Calu3 (cell line): ENCODE results near the gene TPM1. TPM values are rescaled to one million over a fixed set of nuclear protein-coding genes. Genes with fewer than 3 reads are reported as not detected.

Experiments
- BruUV-seq: library from RNA; stranded (reverse); fragments of 400-500 nt; replicated peaks from 2 replicates; lab custom pipeline; 2021; lab: Mats Ljungman, UMichigan
- CTCF ChIA-PET: fragments of 300-600 bp; sonication (Branson Sonifier 250); formaldehyde crosslinking; loops from one replicate; lab custom pipeline; 2022; ENCODE audit warnings: antibody characterized with exemption; lab: Charles Lee
- DNase-seq: peaks from one replicate; pipeline ENCODE4 v3.0.0; 2022
- H3K27ac Mint-ChIP-seq: one replicate; pipeline ENCODE4 v1.8.0; 2022; ENCODE audit warnings: mixed read lengths; ENCODE audit not compliant: unreplicated experiment
- H3K27me3 Mint-ChIP-seq: one replicate; pipeline ENCODE4 v1.8.0; 2022; ENCODE audit warnings: mixed read lengths; ENCODE audit not compliant: unreplicated experiment
- H3K36me3 Mint-ChIP-seq: one replicate; pipeline ENCODE4 v1.8.0; 2022; ENCODE audit warnings: mild to moderate bottlenecking, moderate library complexity, mixed read lengths; ENCODE audit not compliant: insufficient read depth, unreplicated experiment
- H3K4me1 Mint-ChIP-seq: one replicate; pipeline ENCODE4 v1.8.0; 2022; ENCODE audit warnings: mild to moderate bottlenecking, low read depth, mixed read lengths; ENCODE audit not compliant: unreplicated experiment
- H3K4me3 Mint-ChIP-seq: one replicate; pipeline ENCODE4 v1.8.0; 2022; ENCODE audit warnings: mild to moderate bottlenecking, low read depth, moderate library complexity, mixed read lengths; ENCODE audit not compliant: unreplicated experiment
- H3K9me3 Mint-ChIP-seq: one replicate; pipeline ENCODE4 v1.8.0; 2022; ENCODE audit warnings: low read depth, mixed read lengths; ENCODE audit not compliant: unreplicated experiment
- CTCF ChIP-seq: fragments of 200-600 bp; IDR thresholded peaks from one replicate; pipeline ENCODE4 v1.8.0; 2022; ENCODE audit warnings: antibody characterized with exemption; ENCODE audit not compliant: unreplicated experiment
- intact Hi-C: fragments of 100-400 bp; cut with micrococcal nuclease; formaldehyde crosslinking; loops from one replicate; pipeline ENCODE4 v1.10.0; 2022; ENCODE audit not compliant: unreplicated experiment
- total RNA-seq: library from RNA; stranded (reverse); gene quantifications from 2 replicates; pipeline ENCODE4 v1.2.3, GENCODE V29; 2022

The TPM1 gene
- total RNA-seq, 1 experiment from 2014 or later = 1,158 TPM

- Mint-ChIP-seq H3K27ac (no peak overlapping the region), H3K4me3 (no peak overlapping the region), H3K27me3 (no peaks in the 10 kb centered on the region), H3K9me3 (no peaks in the 10 kb centered on the region), H3K4me1 (peaks cover 48% of the 10 kb centered on the region), H3K36me3 (peaks cover 3% of the 10 kb centered on the region)
- CTCF ChIA-PET = no interaction called here
- DNase-seq = peak; percentile 42
- TF ChIP-seq CTCF = no peak
- intact Hi-C loops = no loop called here
- no TSS peak for BruUV-seq
Observed at GRCh38 chr15:63008333-63009049, 34.1 kb upstream of the TPM1 start.

GRCh38 chr15:63010386-63010785 is 32.2 kb upstream of the TPM1 start:
- intact Hi-C loops = no loop called here

GRCh38 chr15:63010920-63011693 is 31.4 kb upstream of the TPM1 start:
- peak; percentile 31 for TF ChIP-seq CTCF
- no peaks in the 10 kb centered on the region for H3K27me3 Mint-ChIP-seq
- intact Hi-C loops = no loop called here
- CTCF ChIA-PET = no interaction called here
- no peak overlapping the region for H3K4me3 Mint-ChIP-seq
- no peaks in the 10 kb centered on the region for H3K36me3 Mint-ChIP-seq
- no peaks in the 10 kb centered on the region for H3K9me3 Mint-ChIP-seq
- peak overlapping the region; percentile 31 for H3K27ac Mint-ChIP-seq
- BruUV-seq = no TSS peak
- peaks cover 65% of the 10 kb centered on the region for H3K4me1 Mint-ChIP-seq
- DNase-seq = peak; percentile 58

More at GRCh38 chr15:63010386-63010785, 32.2 kb upstream of the TPM1 start:
- no peak for TF ChIP-seq CTCF
- BruUV-seq = no TSS peak
- no peaks in the 10 kb centered on the region for H3K36me3 Mint-ChIP-seq
- DNase-seq = no peak
- peaks cover 57% of the 10 kb centered on the region for H3K4me1 Mint-ChIP-seq
- H3K27me3 Mint-ChIP-seq = no peaks in the 10 kb centered on the region
- CTCF ChIA-PET = no interaction called here
- no peaks in the 10 kb centered on the region for H3K9me3 Mint-ChIP-seq
- H3K4me3 Mint-ChIP-seq = no peak overlapping the region
- H3K27ac Mint-ChIP-seq = no peak overlapping the region

- Mint-ChIP-seq H3K4me3 (no peak overlapping the region), H3K27me3 (no peaks in the 10 kb centered on the region), H3K27ac (no peak overlapping the region), H3K4me1 (peaks cover 75% of the 10 kb centered on the region), H3K36me3 (no peaks in the 10 kb centered on the region), H3K9me3 (no peaks in the 10 kb centered on the region)
- intact Hi-C loops = no loop called here
- BruUV-seq = no TSS peak
- no peak for TF ChIP-seq CTCF
- DNase-seq = no peak
- CTCF ChIA-PET = no interaction called here
Observed at GRCh38 chr15:63012444-63012843, 30.1 kb upstream of the TPM1 start.
